ENCODE data around the gene IPO13.

Gene IPO13

GRCh38 chr1:43994794-43995790 is 48.3 kb downstream of the IPO13 start:
- no peak overlapping the region for H2AFZ ChIP-seq (ENCODE audit: low read depth, low read length)
- peak overlapping the region; percentile 25 for H4K91ac ChIP-seq (ENCODE audit: low read length)
- H3K23ac ChIP-seq (ENCODE audit: low read length in 2 of 2): no peak overlapping the region
- H3K4ac ChIP-seq (ENCODE audit: low read depth in 1 of 2, low read length in 2 of 2): no peak overlapping the region
- no peak overlapping the region for H3K4me2 ChIP-seq (ENCODE audit: low read length, poor library complexity, severe bottlenecking)
- WGBS: 72% methylated on average over 15 of the region's 15 CpGs
- H4K8ac ChIP-seq (ENCODE audit: low read length): peak overlapping the region; percentile 69
- H2BK120ac ChIP-seq (ENCODE audit: low read depth, low read length): no peak overlapping the region
- H3K14ac ChIP-seq (ENCODE audit: low read length in 2 of 2): no peak overlapping the region
- no peak overlapping the region for H2AK5ac ChIP-seq (ENCODE audit: low read length, severe bottlenecking)
- H3K18ac ChIP-seq (ENCODE audit: low read depth in 1 of 2, low read length in 2 of 2): no peak overlapping the region
- H3K27ac ChIP-seq (ENCODE audit: low read length, poor library complexity, severe bottlenecking): no peak overlapping the region
- no peak overlapping the region for H3K9ac ChIP-seq (ENCODE audit: low read length)
- H2BK12ac ChIP-seq (ENCODE audit: low read length in 2 of 2): no peak overlapping the region
- no peaks in the 10 kb centered on the region for H3K79me1 ChIP-seq (replicated peaks; ENCODE audit: low read length, poor library complexity, severe bottlenecking)
- H2BK15ac ChIP-seq (ENCODE audit: low read depth, poor library complexity, severe bottlenecking): no peak overlapping the region
- no peak overlapping the region for H3K4me3 ChIP-seq (ENCODE audit: insufficient read depth in 1 of 2, low read depth in 1 of 2, low read length in 2 of 2)
- peaks cover 0 to 22% of the 10 kb centered on the region in 2 experiments for H3K36me3 ChIP-seq (ENCODE audit: control insufficient read depth in 1 of 2, insufficient read depth in 2 of 2, low read depth in 1 of 2, low read length in 2 of 2)
- H3K4me1 ChIP-seq (ENCODE audit: control insufficient read depth, insufficient read depth, low read depth, low read length): peaks cover 20% of the 10 kb centered on the region
- no peak overlapping the region for H2BK5ac ChIP-seq (ENCODE audit: low read depth, low read length, poor library complexity, severe bottlenecking)
- no peaks in the 10 kb centered on the region for H3K9me3 ChIP-seq (ENCODE audit: control insufficient read depth, low read length)
- peak; percentile 12 for DNase-seq
- H3K27me3 ChIP-seq (ENCODE audit: control insufficient read depth in 1 of 2, insufficient read depth in 1 of 2, low read length in 2 of 2): no peaks in the 10 kb centered on the region

- peaks cover 0 to 32% of the 10 kb centered on the region in 2 experiments for H3K36me3 ChIP-seq (ENCODE audit: control insufficient read depth in 1 of 2, insufficient read depth in 2 of 2, low read depth in 1 of 2, low read length in 2 of 2)
- H3K14ac ChIP-seq (ENCODE audit: low read length in 2 of 2): no peak overlapping the region
- H3K4me1 ChIP-seq (ENCODE audit: control insufficient read depth, insufficient read depth, low read depth, low read length): peaks cover 11% of the 10 kb centered on the region
- no peaks in the 10 kb centered on the region for H3K9me3 ChIP-seq (ENCODE audit: control insufficient read depth, low read length)
- H3K18ac ChIP-seq (ENCODE audit: low read depth in 1 of 2, low read length in 2 of 2): no peak overlapping the region
- 81% methylated on average over 21 of the region's 21 CpGs for WGBS
- no peak overlapping the region for H3K4me3 ChIP-seq (ENCODE audit: insufficient read depth in 1 of 2, low read depth in 1 of 2, low read length in 2 of 2)
- DNase-seq: no peak
- no peak overlapping the region for H3K9ac ChIP-seq (ENCODE audit: low read length)
- no peak overlapping the region for H4K91ac ChIP-seq (ENCODE audit: low read length)
- H2BK12ac ChIP-seq (ENCODE audit: low read length in 2 of 2): peak overlapping the region in 1 of 2 experiments; percentile 2
- no peak overlapping the region for H3K27ac ChIP-seq (ENCODE audit: low read length, poor library complexity, severe bottlenecking)
- H2BK5ac ChIP-seq (ENCODE audit: low read depth, low read length, poor library complexity, severe bottlenecking): no peak overlapping the region
- H3K4ac ChIP-seq (ENCODE audit: low read depth in 1 of 2, low read length in 2 of 2): no peak overlapping the region
- no peak overlapping the region for H3K23ac ChIP-seq (ENCODE audit: low read length in 2 of 2)
- H3K79me1 ChIP-seq (replicated peaks; ENCODE audit: low read length, poor library complexity, severe bottlenecking): no peaks in the 10 kb centered on the region
- H4K8ac ChIP-seq (ENCODE audit: low read length): no peak overlapping the region
- no peak overlapping the region for H2AK5ac ChIP-seq (ENCODE audit: low read length, severe bottlenecking)
- no peak overlapping the region for H2BK15ac ChIP-seq (ENCODE audit: low read depth, poor library complexity, severe bottlenecking)
- no peak overlapping the region for H2BK120ac ChIP-seq (ENCODE audit: low read depth, low read length)
- no peak overlapping the region for H2AFZ ChIP-seq (ENCODE audit: low read depth, low read length)
- H3K27me3 ChIP-seq (ENCODE audit: control insufficient read depth in 1 of 2, insufficient read depth in 1 of 2, low read length in 2 of 2): no peaks in the 10 kb centered on the region
- H3K4me2 ChIP-seq (ENCODE audit: low read length, poor library complexity, severe bottlenecking): no peak overlapping the region
These were observed 49.4 kb downstream of the IPO13 start for GRCh38 chr1:43995984-43996732.

GRCh38 chr1:43996733-43997115 is 50.0 kb downstream of the IPO13 start:
- H3K4ac ChIP-seq (ENCODE audit: low read depth in 1 of 2, low read length in 2 of 2): no peak overlapping the region
- no peaks in the 10 kb centered on the region for H3K9me3 ChIP-seq (ENCODE audit: control insufficient read depth, low read length)
- H3K4me2 ChIP-seq (ENCODE audit: low read length, poor library complexity, severe bottlenecking): no peak overlapping the region
- DNase-seq: no peak
- no peak overlapping the region for H3K4me3 ChIP-seq (ENCODE audit: insufficient read depth in 1 of 2, low read depth in 1 of 2, low read length in 2 of 2)
- H4K8ac ChIP-seq (ENCODE audit: low read length): no peak overlapping the region
- H3K4me1 ChIP-seq (ENCODE audit: control insufficient read depth, insufficient read depth, low read depth, low read length): peaks cover 10% of the 10 kb centered on the region
- H2AK5ac ChIP-seq (ENCODE audit: low read length, severe bottlenecking): no peak overlapping the region
- no peak overlapping the region for H3K23ac ChIP-seq (ENCODE audit: low read length in 2 of 2)
- WGBS: 44% methylated on average over 3 of the region's 6 CpGs
- H3K18ac ChIP-seq (ENCODE audit: low read depth in 1 of 2, low read length in 2 of 2): no peak overlapping the region
- H3K79me1 ChIP-seq (replicated peaks; ENCODE audit: low read length, poor library complexity, severe bottlenecking): no peaks in the 10 kb centered on the region
- H2BK5ac ChIP-seq (ENCODE audit: low read depth, low read length, poor library complexity, severe bottlenecking): no peak overlapping the region
- H3K14ac ChIP-seq (ENCODE audit: low read length in 2 of 2): no peak overlapping the region
- no peak overlapping the region for H2BK15ac ChIP-seq (ENCODE audit: low read depth, poor library complexity, severe bottlenecking)
- H2BK120ac ChIP-seq (ENCODE audit: low read depth, low read length): no peak overlapping the region
- H3K36me3 ChIP-seq (ENCODE audit: control insufficient read depth in 1 of 2, insufficient read depth in 2 of 2, low read depth in 1 of 2, low read length in 2 of 2): peaks cover 0 to 36% of the 10 kb centered on the region in 2 experiments
- H4K91ac ChIP-seq (ENCODE audit: low read length): no peak overlapping the region
- H3K27ac ChIP-seq (ENCODE audit: low read length, poor library complexity, severe bottlenecking): no peak overlapping the region
- no peak overlapping the region for H3K9ac ChIP-seq (ENCODE audit: low read length)
- H2BK12ac ChIP-seq (ENCODE audit: low read length in 2 of 2): no peak overlapping the region
- no peak overlapping the region for H2AFZ ChIP-seq (ENCODE audit: low read depth, low read length)
- H3K27me3 ChIP-seq (ENCODE audit: control insufficient read depth in 1 of 2, insufficient read depth in 1 of 2, low read length in 2 of 2): no peaks in the 10 kb centered on the region

Data from mesenchymal stem cell (in vitro differentiated cells and primary cell).